B cell (primary cell): ENCODE results near the gene AXDND1. TPM values are rescaled to one million over a fixed set of nuclear protein-coding genes. Genes with fewer than 3 reads are reported as not detected.

ENCODE experiments used
- ATAC-seq: fragments of 200-7000 bp; cut with Tn5 transposase; one replicate; pipeline ENCODE4 v1.10.0; 2021; ENCODE audit warnings: low read depth, mild to moderate bottlenecking, moderate number of reproducible peaks, moderate library complexity
- CTCF ChIA-PET: fragments of 350-600 bp; sonication (Branson Sonifier 250); formaldehyde crosslinking; loops from one replicate; lab custom pipeline; 2021; ENCODE audit warnings: antibody characterized with exemption, inconsistent platforms; lab: Charles Lee
- POLR2A ChIA-PET: fragments of 350-600 bp; sonication (Branson Sonifier 250); formaldehyde crosslinking; loops from one replicate; lab custom pipeline; 2021; ENCODE audit warnings: antibody characterized with exemption; lab: Charles Lee
- DNase-seq: peaks from one replicate; pipeline ENCODE4 v3.0.0; 2013
- H2AFZ ChIP-seq: 2 replicates; pipeline ENCODE4 v1.6.1; 2012; ENCODE audit warnings: mild to moderate bottlenecking, low read depth, low read length; ENCODE audit not compliant: insufficient read depth, poor library complexity, severe bottlenecking
- H3K27ac ChIP-seq, 2 donors: 1 replicate in 1 of 2; 2 replicates in 1 of 2; pipeline ENCODE4 v1.5.1; 2012 to 2013; ENCODE audit warnings: low read length in 2 of 2, mild to moderate bottlenecking in 2 of 2, moderate library complexity in 1 of 2
- H3K27me3 ChIP-seq, 4 experiments: fragments of 200-600 bp in 1 of 4; sonication (generic) in 1 of 4; replicated peaks in 1 of 4; 1 replicate in 2 of 4; 2 replicates in 2 of 4; pipeline versions ENCODE4 v1.6.1 to v1.7.0; 2013 to 2016; ENCODE audit warnings: low read length in 3 of 4, mild to moderate bottlenecking in 2 of 4, mixed read lengths in 1 of 4, moderate library complexity in 1 of 4; ENCODE audit not compliant: insufficient read depth in 4 of 4, control insufficient read depth in 3 of 4; ENCODE audit errors: control extremely low read depth in 1 of 4
- H3K36me3 ChIP-seq, 2 experiments: replicated peaks in 1 of 2; 1 replicate in 1 of 2; 2 replicates in 1 of 2; pipeline versions ENCODE4 v1.6.1 to v1.7.1; 2013; ENCODE audit warnings: low read length in 1 of 2; ENCODE audit not compliant: insufficient read depth in 2 of 2, control insufficient read depth in 1 of 2; ENCODE audit errors: control extremely low read depth in 1 of 2, extremely low read depth in 1 of 2
- H3K4me1 ChIP-seq, 2 donors: fragments of 200-600 bp in 1 of 2; sonication (generic) in 1 of 2; 1 replicate in 1 of 2; 2 replicates in 1 of 2; pipeline versions ENCODE4 v1.5.1 to v1.6.1; 2013 to 2017; ENCODE audit warnings: low read length in 2 of 2; ENCODE audit not compliant: control insufficient read depth in 2 of 2, insufficient read depth in 2 of 2
- H3K4me2 ChIP-seq: replicated peaks from 2 replicates; pipeline ENCODE3; 2012; ENCODE audit warnings: mild to moderate bottlenecking, low read depth, low read length; ENCODE audit not compliant: poor library complexity, severe bottlenecking
- H3K4me3 ChIP-seq, 5 experiments: fragments of 200-600 bp in 1 of 5; sonication (generic) in 1 of 5; 1 replicate in 3 of 5; 2 replicates in 2 of 5; pipeline versions ENCODE4 v1.5.1 to v1.7.0; 2011 to 2016; ENCODE audit warnings: low read length in 4 of 5, mild to moderate bottlenecking in 4 of 5, low read depth in 2 of 5, control low read depth in 1 of 5, moderate library complexity in 1 of 5; ENCODE audit not compliant: insufficient read depth in 1 of 5; ENCODE audit errors: control extremely low read depth in 1 of 5, extremely low read depth in 1 of 5
- H3K79me2 ChIP-seq: fragments of 200-600 bp; sonication (generic); one replicate; pipeline ENCODE4 v1.6.0; 2016; ENCODE audit warnings: low read length; ENCODE audit not compliant: control insufficient read depth, insufficient read depth
- H3K9ac ChIP-seq: fragments of 200-600 bp; sonication (generic); 2 replicates; pipeline ENCODE4 v1.6.1; 2017; ENCODE audit warnings: mild to moderate bottlenecking, low read length, moderate library complexity
- H3K9me3 ChIP-seq, 3 donors: one replicate each; pipeline versions ENCODE4 v1.6.1 to v1.7.1; 2013; ENCODE audit warnings: low read length in 2 of 3; ENCODE audit not compliant: control insufficient read depth in 2 of 3, insufficient read depth in 1 of 3; ENCODE audit errors: control extremely low read depth in 1 of 3
- H4K20me1 ChIP-seq: 2 replicates; pipeline ENCODE4 v1.6.0; 2012; ENCODE audit warnings: mild to moderate bottlenecking, low read length; ENCODE audit not compliant: insufficient read depth, control insufficient read depth, poor library complexity, severe bottlenecking
- H3K27ac Mint-ChIP-seq: one replicate; pipeline ENCODE4 v1.8.0; 2021; ENCODE audit warnings: mixed read lengths
- H3K27me3 Mint-ChIP-seq: one replicate; pipeline ENCODE4 v1.8.0; 2021; ENCODE audit warnings: mixed read lengths
- H3K4me1 Mint-ChIP-seq: one replicate; pipeline ENCODE4 v1.8.0; 2021; ENCODE audit warnings: mixed read lengths
- H3K4me3 Mint-ChIP-seq: one replicate; pipeline ENCODE4 v1.8.0; 2021; ENCODE audit warnings: mixed read lengths
- H3K9me3 Mint-ChIP-seq: one replicate; pipeline ENCODE4 v1.8.0; 2022; ENCODE audit warnings: mixed read lengths; ENCODE audit not compliant: insufficient read depth
- EZH2 ChIP-seq: IDR thresholded peaks from 2 replicates; pipeline ENCODE4 v1.6.1; 2012; ENCODE audit warnings: borderline replicate concordance, low read depth, mild to moderate bottlenecking, moderate library complexity, low read length; ENCODE audit not compliant: insufficient read depth, poor library complexity, severe bottlenecking
- WGBS: methylation state at CpG from one replicate; pipeline ENCODE4 v1.1.5; 2013; ENCODE audit warnings: missing lambda C conversion rate; ENCODE audit not compliant: insufficient coverage; 5-methylcytosine and 5-hydroxymethylcytosine counted together
- intact Hi-C: fragments of 100-400 bp; cut with micrococcal nuclease; formaldehyde crosslinking; loops from one replicate; pipeline ENCODE4 v1.10.0; 2022
- polyA plus RNA-seq: library from polyadenylated mRNA; depleted of rRNA; stranded (reverse); fragments of >200 nt; gene quantifications from 2 replicates; pipeline ENCODE4 v1.2.3, GENCODE V29; 2012
- total RNA-seq, 2 donors: library from RNA; stranded (reverse); fragments of 120-200 nt in 1 of 2; gene quantifications; 1 replicate in 1 of 2; 2 replicates in 1 of 2; pipeline versions ENCODE4 v1.2.3 to v1.2.4, GENCODE V29; 2013 to 2022
- TF ChIP-seq, protein P1 (sequence below): fragments of 200-600 bp; IDR thresholded peaks from one replicate; pipeline ENCODE4 v1.8.0; 2022; ENCODE audit warnings: antibody characterized with exemption, mild to moderate bottlenecking

Gene AXDND1
- total and polyA plus RNA-seq, 2 donors (not counting 1 experiment from before 2014, with no cell fraction given): 0.40 to 1.1 TPM

- Histone ChIP-seq H2AFZ (no peak overlapping the region), H3K4me3 (no peak overlapping the region), H4K20me1 (no peaks in the 10 kb centered on the region), H3K27ac (no peak overlapping the region), H3K4me2 (no peak overlapping the region), H3K36me3 (peaks cover 0 to 15% of the 10 kb centered on the region in 2 experiments), H3K9me3 (no peaks in the 10 kb centered on the region), H3K9ac (no peak overlapping the region), H3K27me3 (no peaks in the 10 kb centered on the region), H3K79me2 (no peaks in the 10 kb centered on the region), H3K4me1 (peaks cover 0 to 7% of the 10 kb centered on the region in 2 donors)
- TF ChIP-seq EZH2: no peak
- TF ChIP-seq, protein P1, sequence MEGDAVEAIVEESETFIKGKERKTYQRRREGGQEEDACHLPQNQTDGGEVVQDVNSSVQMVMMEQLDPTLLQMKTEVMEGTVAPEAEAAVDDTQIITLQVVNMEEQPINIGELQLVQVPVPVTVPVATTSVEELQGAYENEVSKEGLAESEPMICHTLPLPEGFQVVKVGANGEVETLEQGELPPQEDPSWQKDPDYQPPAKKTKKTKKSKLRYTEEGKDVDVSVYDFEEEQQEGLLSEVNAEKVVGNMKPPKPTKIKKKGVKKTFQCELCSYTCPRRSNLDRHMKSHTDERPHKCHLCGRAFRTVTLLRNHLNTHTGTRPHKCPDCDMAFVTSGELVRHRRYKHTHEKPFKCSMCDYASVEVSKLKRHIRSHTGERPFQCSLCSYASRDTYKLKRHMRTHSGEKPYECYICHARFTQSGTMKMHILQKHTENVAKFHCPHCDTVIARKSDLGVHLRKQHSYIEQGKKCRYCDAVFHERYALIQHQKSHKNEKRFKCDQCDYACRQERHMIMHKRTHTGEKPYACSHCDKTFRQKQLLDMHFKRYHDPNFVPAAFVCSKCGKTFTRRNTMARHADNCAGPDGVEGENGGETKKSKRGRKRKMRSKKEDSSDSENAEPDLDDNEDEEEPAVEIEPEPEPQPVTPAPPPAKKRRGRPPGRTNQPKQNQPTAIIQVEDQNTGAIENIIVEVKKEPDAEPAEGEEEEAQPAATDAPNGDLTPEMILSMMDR: no peak
- intact Hi-C loops: no loop called here
- no peak for ATAC-seq
- ChIA-PET CTCF (no interaction called here), POLR2A (no interaction called here)
- 100% methylated on average over 2 of the region's 5 CpGs for WGBS
- Mint-ChIP-seq H3K27ac (no peak overlapping the region), H3K27me3 (no peaks in the 10 kb centered on the region), H3K4me1 (peaks cover 10% of the 10 kb centered on the region), H3K4me3 (no peak overlapping the region), H3K9me3 (no peaks in the 10 kb centered on the region)
- no peak for DNase-seq
Observed at GRCh38 chr1:179337942-179338560, 27.7 kb upstream of the AXDND1 start.

DNA sequence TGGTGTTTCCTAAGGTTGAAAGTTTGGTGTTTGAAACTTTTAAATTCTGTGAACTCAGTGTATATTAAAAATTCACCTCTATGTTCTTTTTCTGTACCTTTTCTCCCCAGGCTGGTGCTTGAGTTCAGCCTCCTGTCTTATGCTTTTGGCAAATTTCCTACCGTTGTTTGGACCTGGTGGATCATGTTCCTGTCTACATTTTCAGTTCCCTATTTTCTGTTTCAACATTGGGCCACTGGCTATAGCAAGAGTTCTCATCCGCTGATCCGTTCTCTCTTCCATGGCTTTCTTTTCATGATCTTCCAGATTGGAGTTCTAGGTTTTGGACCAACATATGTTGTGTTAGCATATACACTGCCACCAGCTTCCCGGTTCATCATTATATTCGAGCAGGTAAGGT lies 24.9 kb upstream of the AXDND1 start:
- intact Hi-C loops: no loop called here
- no peaks in the 10 kb centered on the region for H3K27me3 Mint-ChIP-seq
- DNase-seq (peak; percentile 32), ATAC-seq (no peak)
- Histone ChIP-seq H3K27me3 (no peaks in the 10 kb centered on the region), H3K9ac (no peak overlapping the region), H3K36me3 (peaks cover 0 to 26% of the 10 kb centered on the region in 2 experiments), H3K9me3 (no peaks in the 10 kb centered on the region), H3K27ac (no peak overlapping the region), H3K4me2 (no peak overlapping the region), H2AFZ (no peak overlapping the region), H3K4me1 (peaks cover 0 to 7% of the 10 kb centered on the region in 2 donors), H3K79me2 (no peaks in the 10 kb centered on the region), H4K20me1 (no peaks in the 10 kb centered on the region), H3K4me3 (no peak overlapping the region)
- H3K9me3 Mint-ChIP-seq: no peaks in the 10 kb centered on the region
- ChIA-PET POLR2A (interaction anchor here (0.6 kb wide), 1 partner anchor 669 kb away, joined by 3 read pairs; no protein-coding TSS in a partner anchor), CTCF (interaction anchor here (0.9 kb wide), 1 partner anchor 221 kb away, joined by 5 read pairs; no protein-coding TSS in a partner anchor)
- H3K27ac Mint-ChIP-seq: no peak overlapping the region
- 29% methylated on average over 1 of the region's 5 CpGs for WGBS
- H3K4me3 Mint-ChIP-seq: no peak overlapping the region
- TF ChIP-seq EZH2: no peak
- TF ChIP-seq, protein P1: no peak
- H3K4me1 Mint-ChIP-seq: peaks cover 10% of the 10 kb centered on the region
